Activated naive CD8-positive, alpha-beta T cell treated with anti-CD3 and anti-CD28 coated beads, Interleukin-2, amount 50 U/mL, for 24 hours (primary cell): ENCODE results near the gene VCP.
"Not testable (repeated sequence)": the region's sequence is repeated elsewhere in the genome, so short reads cannot be mapped to it uniquely, and the experiment has no call there.

Source experiments
- ATAC-seq: fragments of 150-1000 bp; cut with Tn5 transposase; one replicate; pipeline ENCODE4 v1.10.0; 2021
- DNase-seq: peaks from one replicate; pipeline ENCODE4 v3.0.0; 2021
- H3K27ac Mint-ChIP-seq: one replicate; pipeline ENCODE4 v1.8.0; 2021; ENCODE audit warnings: mild to moderate bottlenecking, mixed read lengths
- H3K27me3 Mint-ChIP-seq: one replicate; pipeline ENCODE4 v1.8.0; 2021; ENCODE audit warnings: mixed read lengths
- H3K36me3 Mint-ChIP-seq: one replicate; pipeline ENCODE4 v1.8.0; 2021; ENCODE audit warnings: low read depth, mixed read lengths
- H3K4me1 Mint-ChIP-seq: one replicate; pipeline ENCODE4 v1.8.0; 2021; ENCODE audit warnings: mixed read lengths
- H3K4me3 Mint-ChIP-seq: one replicate; pipeline ENCODE4 v1.8.0; 2021; ENCODE audit warnings: mild to moderate bottlenecking, moderate library complexity, mixed read lengths
- H3K9me3 Mint-ChIP-seq: one replicate; pipeline ENCODE4 v1.8.0; 2021; ENCODE audit warnings: mixed read lengths

The VCP gene

GRCh38 chr9:35028341-35028740 is 44.1 kb downstream of the VCP start:
- Mint-ChIP-seq H3K9me3 (no peaks in the 10 kb centered on the region), H3K36me3 (no peaks in the 10 kb centered on the region)

GRCh38 chr9:35027860-35028259 is 44.6 kb downstream of the VCP start:
- Mint-ChIP-seq H3K4me3 (no peak overlapping the region), H3K27ac (no peak overlapping the region), H3K4me1 (peaks cover 8% of the 10 kb centered on the region), H3K27me3 (no peaks in the 10 kb centered on the region), H3K9me3 (no peaks in the 10 kb centered on the region), H3K36me3 (no peaks in the 10 kb centered on the region)
- ATAC-seq: no peak
- DNase-seq: no peak

More at GRCh38 chr9:35028341-35028740, 44.1 kb downstream of the VCP start:
- no peak overlapping the region for H3K27ac Mint-ChIP-seq
- H3K4me1 Mint-ChIP-seq: peaks cover 8% of the 10 kb centered on the region
- no peak for ATAC-seq
- no peak for DNase-seq
- H3K4me3 Mint-ChIP-seq: no peak overlapping the region
- H3K27me3 Mint-ChIP-seq: no peaks in the 10 kb centered on the region

- Mint-ChIP-seq H3K27ac (no peak overlapping the region), H3K27me3 (no peaks in the 10 kb centered on the region), H3K9me3 (no peaks in the 10 kb centered on the region), H3K4me3 (no peak overlapping the region), H3K36me3 (no peaks in the 10 kb centered on the region), H3K4me1 (peaks cover 8% of the 10 kb centered on the region)
- DNase-seq (no peak), ATAC-seq (peak; percentile 36)
Measured at GRCh38 chr9:35027374-35027773, 45.1 kb downstream of the VCP start.

DNA sequence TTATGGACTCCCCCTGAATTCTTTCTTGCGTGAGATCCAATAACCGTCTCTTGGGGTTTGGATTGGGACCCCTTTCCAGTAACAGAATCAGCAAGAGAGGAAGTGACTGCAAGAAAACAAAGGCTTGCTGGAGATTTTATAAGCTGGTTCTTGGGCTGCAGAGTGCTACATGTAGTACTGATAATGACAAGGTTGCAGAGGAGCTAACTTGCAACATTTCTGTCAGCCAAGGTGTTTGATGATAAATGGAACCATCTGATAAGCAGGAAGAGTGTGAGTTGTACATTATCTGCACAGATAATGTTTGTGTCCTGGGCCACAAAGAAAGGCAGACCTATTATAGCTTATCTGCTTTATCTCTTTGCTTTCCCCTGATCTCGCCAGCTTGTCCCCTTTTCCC is 45.8 kb downstream of the VCP start:
- DNase-seq: no peak
- Mint-ChIP-seq H3K4me1 (peaks cover 8% of the 10 kb centered on the region), H3K36me3 (no peaks in the 10 kb centered on the region), H3K27me3 (no peaks in the 10 kb centered on the region), H3K27ac (no peak overlapping the region), H3K4me3 (no peak overlapping the region), H3K9me3 (no peaks in the 10 kb centered on the region)
- ATAC-seq: no peak

- H3K27me3 Mint-ChIP-seq, H3K4me3 Mint-ChIP-seq, H3K9me3 Mint-ChIP-seq, H3K36me3 Mint-ChIP-seq, H3K27ac Mint-ChIP-seq, H3K4me1 Mint-ChIP-seq, DNase-seq, ATAC-seq: not testable (repeated sequence)
Measured at GRCh38 chr9:35023443-35023842, 49.0 kb downstream of the VCP start.

DNA sequence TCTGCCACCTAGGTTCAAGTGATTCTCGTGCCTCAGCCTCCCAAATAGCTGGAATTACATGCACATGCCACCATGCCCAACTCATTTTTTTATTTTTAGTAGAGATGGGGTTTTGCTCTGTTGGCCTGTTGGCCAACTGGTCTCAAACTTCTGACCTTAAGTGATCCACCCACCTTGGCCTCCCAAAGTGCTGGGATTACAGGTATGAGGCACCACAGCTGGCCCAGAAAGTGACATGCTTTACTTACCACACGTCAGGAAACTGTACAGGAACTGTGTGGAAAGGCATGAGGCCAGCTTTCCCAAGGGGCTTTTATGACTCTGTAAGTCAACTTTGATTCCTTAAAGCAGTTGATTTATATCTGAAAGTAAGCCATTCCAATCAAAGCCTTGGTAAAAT is 57.9 kb downstream of the VCP start:
- ATAC-seq (no peak), DNase-seq (no peak)
- Mint-ChIP-seq H3K4me1 (no peaks in the 10 kb centered on the region), H3K4me3 (no peak overlapping the region), H3K27ac (no peak overlapping the region), H3K36me3 (peaks cover 30% of the 10 kb centered on the region), H3K9me3 (peaks cover 15% of the 10 kb centered on the region), H3K27me3 (no peaks in the 10 kb centered on the region)

GRCh38 chr9:35010351-35010958 is 62.0 kb downstream of the VCP start:
- Mint-ChIP-seq H3K9me3 (peaks cover 15% of the 10 kb centered on the region), H3K27me3 (no peaks in the 10 kb centered on the region), H3K36me3 (peaks cover 22% of the 10 kb centered on the region), H3K4me1 (no peaks in the 10 kb centered on the region), H3K27ac (no peak overlapping the region), H3K4me3 (no peak overlapping the region)
- ATAC-seq (no peak), DNase-seq (no peak)
